GM12801 (cell line): Measurements from ENCODE around the gene ARIH2.

Experiments
- TF ChIP-seq, protein P1 (sequence below): IDR thresholded peaks from one replicate; pipeline ENCODE4 v1.5.1; 2011; ENCODE audit warnings: control low read depth; ENCODE audit not compliant: insufficient read length; ENCODE audit errors: extremely low read depth

Gene ARIH2

GRCh38 chr3:49007068-49007770 lies 88.6 kb downstream of the ARIH2 start, which contains the start of gene WDR6:
Gene WDR6 (plus strand): TSS chr3:49007391. CDS start chr3:49007432, 41 bp downstream.
- TF ChIP-seq, protein P1, sequence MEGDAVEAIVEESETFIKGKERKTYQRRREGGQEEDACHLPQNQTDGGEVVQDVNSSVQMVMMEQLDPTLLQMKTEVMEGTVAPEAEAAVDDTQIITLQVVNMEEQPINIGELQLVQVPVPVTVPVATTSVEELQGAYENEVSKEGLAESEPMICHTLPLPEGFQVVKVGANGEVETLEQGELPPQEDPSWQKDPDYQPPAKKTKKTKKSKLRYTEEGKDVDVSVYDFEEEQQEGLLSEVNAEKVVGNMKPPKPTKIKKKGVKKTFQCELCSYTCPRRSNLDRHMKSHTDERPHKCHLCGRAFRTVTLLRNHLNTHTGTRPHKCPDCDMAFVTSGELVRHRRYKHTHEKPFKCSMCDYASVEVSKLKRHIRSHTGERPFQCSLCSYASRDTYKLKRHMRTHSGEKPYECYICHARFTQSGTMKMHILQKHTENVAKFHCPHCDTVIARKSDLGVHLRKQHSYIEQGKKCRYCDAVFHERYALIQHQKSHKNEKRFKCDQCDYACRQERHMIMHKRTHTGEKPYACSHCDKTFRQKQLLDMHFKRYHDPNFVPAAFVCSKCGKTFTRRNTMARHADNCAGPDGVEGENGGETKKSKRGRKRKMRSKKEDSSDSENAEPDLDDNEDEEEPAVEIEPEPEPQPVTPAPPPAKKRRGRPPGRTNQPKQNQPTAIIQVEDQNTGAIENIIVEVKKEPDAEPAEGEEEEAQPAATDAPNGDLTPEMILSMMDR, result no peak

- TF ChIP-seq, protein P1, result no peak
These were observed 89.3 kb downstream of the ARIH2 start for GRCh38 chr3:49007771-49008528.

- TF ChIP-seq, protein P1, result no peak
These were observed 90.8 kb downstream of the ARIH2 start for GRCh38 chr3:49009396-49009795.

- TF ChIP-seq, protein P1, result no peak
These were observed 93.9 kb downstream of the ARIH2 start for GRCh38 chr3:49012441-49013017.

GRCh38 chr3:49013113-49013737 lies 94.6 kb downstream of the ARIH2 start:
- TF ChIP-seq, protein P1, result no peak

GRCh38 chr3:49013738-49014660 lies 95.4 kb downstream of the ARIH2 start:
- TF ChIP-seq, protein P1, result peak; percentile 13
